ENCODE measurements around the gene DACT3. TPM values are rescaled to one million over a fixed set of nuclear protein-coding genes. Genes with fewer than 3 reads are reported as not detected.
A peak's percentile ranks its signal among the peaks of the same experiment; 100 is the strongest.

The DACT3 gene
- total RNA-seq, 1 donor: 0.63 TPM

- no peak overlapping the region for H3K4me3 ChIP-seq (ENCODE audit: low read length)
- peaks cover 27% of the 10 kb centered on the region for H3K4me1 ChIP-seq (ENCODE audit: insufficient read depth, low read length)
- H3K27me3 ChIP-seq (ENCODE audit: insufficient read depth, low read length): no peaks in the 10 kb centered on the region
- H3K9me3 ChIP-seq (ENCODE audit: low read depth, low read length): no peaks in the 10 kb centered on the region
Observed at GRCh38 chr19:46604781-46605355, 56.1 kb downstream of the DACT3 start.

GRCh38 chr19:46603752-46604231 is 57.2 kb downstream of the DACT3 start:
- H3K4me1 ChIP-seq (ENCODE audit: insufficient read depth, low read length): peaks cover 26% of the 10 kb centered on the region
- H3K9me3 ChIP-seq (ENCODE audit: low read depth, low read length): no peaks in the 10 kb centered on the region
- H3K4me3 ChIP-seq (ENCODE audit: low read length): no peak overlapping the region
- H3K27me3 ChIP-seq (ENCODE audit: insufficient read depth, low read length): no peaks in the 10 kb centered on the region

GRCh38 chr19:46603195-46603637 is 57.8 kb downstream of the DACT3 start:
- Histone ChIP-seq H3K27me3 (ENCODE audit: insufficient read depth, low read length) (no peaks in the 10 kb centered on the region), H3K9me3 (ENCODE audit: low read depth, low read length) (peaks cover 4% of the 10 kb centered on the region)

GRCh38 chr19:46602392-46603194 is 58.4 kb downstream of the DACT3 start:
- H3K9me3 ChIP-seq (ENCODE audit: low read depth, low read length): peaks cover 5% of the 10 kb centered on the region
- H3K27me3 ChIP-seq (ENCODE audit: insufficient read depth, low read length): no peaks in the 10 kb centered on the region
- H3K4me3 ChIP-seq (ENCODE audit: low read length): peak overlapping the region; percentile 100
- peaks cover 26% of the 10 kb centered on the region for H3K4me1 ChIP-seq (ENCODE audit: insufficient read depth, low read length)

More at GRCh38 chr19:46603195-46603637, 57.8 kb downstream of the DACT3 start:
- Histone ChIP-seq H3K4me1 (ENCODE audit: insufficient read depth, low read length) (peaks cover 26% of the 10 kb centered on the region), H3K4me3 (ENCODE audit: low read length) (peak overlapping the region; percentile 100)

GRCh38 chr19:46601318-46602224 is 59.4 kb downstream of the DACT3 start, which contains the start of gene CALM3:
Gene CALM3 (plus strand): TSS chr19:46601330. CDS start chr19:46601435, 105 bp downstream.
- H3K4me1 ChIP-seq (ENCODE audit: insufficient read depth, low read length): peaks cover 26% of the 10 kb centered on the region
- H3K4me3 ChIP-seq (ENCODE audit: low read length): peak within 1 kb of the TSS; percentile 100
- H3K27me3 ChIP-seq (ENCODE audit: insufficient read depth, low read length): no peaks in the 10 kb centered on the region
- H3K9me3 ChIP-seq (ENCODE audit: low read depth, low read length): peaks cover 5% of the 10 kb centered on the region

- Histone ChIP-seq H3K9me3 (ENCODE audit: low read depth, low read length) (peaks cover 5% of the 10 kb centered on the region), H3K4me1 (ENCODE audit: insufficient read depth, low read length) (peaks cover 26% of the 10 kb centered on the region), H3K27me3 (ENCODE audit: insufficient read depth, low read length) (no peaks in the 10 kb centered on the region), H3K4me3 (ENCODE audit: low read length) (peak overlapping the region; percentile 100)
Observed at GRCh38 chr19:46600384-46601317, 60.3 kb downstream of the DACT3 start.

- H3K4me3 ChIP-seq (ENCODE audit: low read length): peak overlapping the region; percentile 100
- peaks cover 5% of the 10 kb centered on the region for H3K9me3 ChIP-seq (ENCODE audit: low read depth, low read length)
- H3K4me1 ChIP-seq (ENCODE audit: insufficient read depth, low read length): peaks cover 26% of the 10 kb centered on the region
- no peaks in the 10 kb centered on the region for H3K27me3 ChIP-seq (ENCODE audit: insufficient read depth, low read length)
Observed at GRCh38 chr19:46599716-46600373, 61.1 kb downstream of the DACT3 start.

GRCh38 chr19:46598372-46598917 is 62.5 kb downstream of the DACT3 start:
- Histone ChIP-seq H3K9me3 (ENCODE audit: low read depth, low read length) (peaks cover 5% of the 10 kb centered on the region), H3K4me1 (ENCODE audit: insufficient read depth, low read length) (peaks cover 21% of the 10 kb centered on the region), H3K27me3 (ENCODE audit: insufficient read depth, low read length) (no peaks in the 10 kb centered on the region), H3K4me3 (ENCODE audit: low read length) (no peak overlapping the region)

Other genes starting within 250 kb of the DACT3 start
- gene CCDC8, start 247.6 kb downstream of the DACT3 start, total RNA-seq: not detected
- not detected for gene PNMA8C, start 232.2 kb downstream of the DACT3 start, total RNA-seq
- gene PNMA8A, start 189.6 kb downstream of the DACT3 start, total RNA-seq: not detected
- under 0.01 TPM for gene PNMA8B, start 165.3 kb downstream of the DACT3 start, total RNA-seq
- 199 TPM for gene CALM3, start 59.9 kb downstream of the DACT3 start, total RNA-seq
- gene PTGIR, start 36.1 kb downstream of the DACT3 start, total RNA-seq: 5.8 TPM
- gene GNG8, start 25.0 kb downstream of the DACT3 start, total RNA-seq: not detected
- 25.2 TPM for gene PRKD2, start 55.9 kb upstream of the DACT3 start, total RNA-seq
- gene FKRP, start 84.9 kb upstream of the DACT3 start, total RNA-seq: 12.4 TPM
- 66.0 TPM for gene STRN4, start 85.3 kb upstream of the DACT3 start, total RNA-seq
- 5.5 TPM for gene SLC1A5, start 127.4 kb upstream of the DACT3 start, total RNA-seq
- gene AP2S1, start 189.7 kb upstream of the DACT3 start, total RNA-seq: 53.1 TPM
- gene ARHGAP35, start 199.8 kb upstream of the DACT3 start, total RNA-seq: 9.9 TPM